Stimulated activated CD4-positive, alpha-beta T cell treated with anti-CD3 and anti-CD28 coated beads, Interleukin-12 subunit alpha, Interleukin-12 subunit beta, amount 100 ng/mL, for 4 hours (primary cell): Measurements from ENCODE around the gene E2F7.
"Not testable (repeated sequence)": the region's sequence is repeated elsewhere in the genome, so short reads cannot be mapped to it uniquely, and the experiment has no call there.

ENCODE experiments used
- DNase-seq: peaks from one replicate; pipeline ENCODE4 v3.0.0-alpha.2; 2020

Gene E2F7, protein sequence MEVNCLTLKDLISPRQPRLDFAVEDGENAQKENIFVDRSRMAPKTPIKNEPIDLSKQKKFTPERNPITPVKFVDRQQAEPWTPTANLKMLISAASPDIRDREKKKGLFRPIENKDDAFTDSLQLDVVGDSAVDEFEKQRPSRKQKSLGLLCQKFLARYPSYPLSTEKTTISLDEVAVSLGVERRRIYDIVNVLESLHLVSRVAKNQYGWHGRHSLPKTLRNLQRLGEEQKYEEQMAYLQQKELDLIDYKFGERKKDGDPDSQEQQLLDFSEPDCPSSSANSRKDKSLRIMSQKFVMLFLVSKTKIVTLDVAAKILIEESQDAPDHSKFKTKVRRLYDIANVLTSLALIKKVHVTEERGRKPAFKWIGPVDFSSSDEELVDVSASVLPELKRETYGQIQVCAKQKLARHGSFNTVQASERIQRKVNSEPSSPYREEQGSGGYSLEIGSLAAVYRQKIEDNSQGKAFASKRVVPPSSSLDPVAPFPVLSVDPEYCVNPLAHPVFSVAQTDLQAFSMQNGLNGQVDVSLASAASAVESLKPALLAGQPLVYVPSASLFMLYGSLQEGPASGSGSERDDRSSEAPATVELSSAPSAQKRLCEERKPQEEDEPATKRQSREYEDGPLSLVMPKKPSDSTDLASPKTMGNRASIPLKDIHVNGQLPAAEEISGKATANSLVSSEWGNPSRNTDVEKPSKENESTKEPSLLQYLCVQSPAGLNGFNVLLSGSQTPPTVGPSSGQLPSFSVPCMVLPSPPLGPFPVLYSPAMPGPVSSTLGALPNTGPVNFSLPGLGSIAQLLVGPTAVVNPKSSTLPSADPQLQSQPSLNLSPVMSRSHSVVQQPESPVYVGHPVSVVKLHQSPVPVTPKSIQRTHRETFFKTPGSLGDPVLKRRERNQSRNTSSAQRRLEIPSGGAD

DNA sequence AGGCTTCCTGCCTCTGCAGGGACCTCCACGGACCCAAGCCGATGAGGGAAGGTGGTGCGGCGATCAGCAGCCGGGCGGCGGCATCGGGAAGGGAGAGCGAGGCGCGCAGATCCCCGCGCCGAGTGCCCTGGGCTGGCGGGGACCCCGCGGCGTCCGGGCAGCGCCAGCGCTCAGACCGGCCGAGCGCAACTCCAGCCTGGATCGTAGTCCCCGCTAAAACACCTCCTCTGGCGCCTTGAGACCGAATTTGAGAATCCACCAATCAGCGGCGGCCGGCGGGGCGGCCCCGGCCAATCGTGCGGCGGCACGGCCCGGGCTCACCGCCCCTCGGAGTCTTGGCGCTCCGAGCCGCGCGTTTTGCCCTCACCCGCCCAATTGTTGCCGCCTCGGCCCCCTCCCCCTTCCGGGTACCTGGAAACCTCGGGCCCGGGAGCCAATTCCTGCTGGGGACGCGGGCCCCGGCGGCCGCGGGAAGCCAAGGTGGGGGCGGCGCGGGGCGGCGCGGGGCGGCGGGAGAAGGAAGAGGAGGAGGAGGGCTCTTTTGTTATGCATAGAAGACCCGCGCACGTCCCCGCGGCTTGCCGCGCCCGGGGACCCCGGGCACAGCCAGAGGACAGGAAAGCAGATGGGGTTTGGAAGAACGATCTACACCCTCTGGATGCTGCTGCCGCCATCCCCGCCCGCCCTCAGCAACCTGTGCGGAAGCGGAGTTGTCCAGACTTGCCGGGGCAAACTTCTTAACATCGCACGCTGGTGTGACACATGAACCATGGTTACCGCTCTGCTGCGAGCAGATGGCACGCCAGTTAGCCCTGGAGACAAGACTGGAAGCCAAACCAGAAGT, at the start of gene E2F7:
Gene E2F7, minus strand, starts transcription at position 209 of the 844 bp plus-strand sequence. CDS start 934 bp downstream, outside the sequence.
- peak; percentile 82 for DNase-seq

DNA sequence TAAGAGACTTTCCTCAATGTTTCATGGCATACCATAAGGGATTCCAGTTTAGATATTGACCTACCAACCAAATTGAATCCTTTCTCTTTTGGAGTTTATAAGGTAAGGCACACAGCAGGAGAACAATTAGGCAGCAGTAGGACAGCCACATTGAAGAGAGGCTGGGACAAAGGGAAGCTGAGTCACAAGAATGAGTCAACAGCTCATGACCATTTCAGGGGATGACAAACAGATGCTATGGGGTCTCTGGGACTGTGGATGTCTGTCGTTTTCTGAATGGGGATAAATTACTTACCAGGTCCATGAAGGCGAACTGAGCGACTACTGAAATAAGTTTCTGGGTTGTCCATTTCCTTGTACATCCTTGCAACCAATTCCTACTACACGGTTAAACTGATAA, 48.6 kb upstream of the E2F7 start:
- DNase-seq: no peak

DNA sequence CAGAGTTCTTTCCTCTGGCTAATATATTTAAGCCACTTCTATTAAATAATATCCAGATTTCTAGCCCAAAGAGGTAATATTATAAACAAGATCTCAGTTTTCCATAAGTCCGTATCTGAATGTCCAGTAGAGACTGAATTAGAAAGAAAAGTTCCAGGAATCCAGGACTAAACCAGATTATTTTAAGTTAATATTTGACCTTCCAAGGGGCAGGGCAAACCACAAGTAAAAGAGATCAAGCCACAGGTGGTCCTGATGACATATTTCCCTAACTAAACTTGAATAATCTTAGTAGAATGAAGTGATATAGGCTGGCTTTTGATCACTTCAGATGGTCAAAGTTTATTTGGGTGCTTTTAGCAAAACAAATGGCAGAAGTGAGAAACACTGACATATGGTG, 43.3 kb upstream of the E2F7 start:
- no peak for DNase-seq

DNA sequence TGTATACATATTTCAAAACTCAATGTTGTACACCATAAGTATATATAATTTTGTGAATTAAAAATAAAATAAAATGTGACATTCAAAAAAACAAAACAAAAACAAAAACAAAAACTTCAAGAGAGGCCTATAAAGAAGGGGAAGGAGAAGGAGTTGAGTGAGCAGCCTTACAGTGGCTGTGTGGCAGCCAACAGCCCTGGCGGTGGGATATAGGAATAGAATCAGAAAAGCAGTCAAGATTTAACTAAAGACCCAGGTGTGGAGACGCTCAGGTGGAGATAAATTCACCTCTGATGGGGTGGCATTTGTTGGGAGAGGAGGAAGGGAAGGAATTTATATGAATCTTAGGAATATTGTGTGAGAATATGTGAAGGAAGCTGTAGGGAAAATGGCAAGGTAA, 41.8 kb upstream of the E2F7 start:
- no peak for DNase-seq

DNA sequence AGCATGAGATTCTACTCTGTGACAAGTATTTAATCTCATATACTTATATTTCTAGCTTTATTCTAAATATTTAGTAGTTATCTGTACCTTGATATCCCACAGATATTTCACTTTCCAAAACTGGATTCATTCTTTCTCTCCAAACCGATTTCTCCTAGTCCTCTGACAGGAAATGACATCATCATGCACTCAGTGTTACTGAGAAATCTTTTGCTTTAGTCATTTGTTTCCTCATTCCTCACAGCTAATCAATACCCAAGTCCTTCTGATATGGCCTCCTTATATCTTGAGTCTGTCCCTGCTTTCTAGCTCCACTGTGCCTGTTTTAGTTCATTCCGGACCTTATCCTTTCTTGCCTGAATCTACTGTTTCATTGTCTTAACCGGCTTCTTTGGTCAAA, 39.4 kb upstream of the E2F7 start:
- no peak for DNase-seq

DNA sequence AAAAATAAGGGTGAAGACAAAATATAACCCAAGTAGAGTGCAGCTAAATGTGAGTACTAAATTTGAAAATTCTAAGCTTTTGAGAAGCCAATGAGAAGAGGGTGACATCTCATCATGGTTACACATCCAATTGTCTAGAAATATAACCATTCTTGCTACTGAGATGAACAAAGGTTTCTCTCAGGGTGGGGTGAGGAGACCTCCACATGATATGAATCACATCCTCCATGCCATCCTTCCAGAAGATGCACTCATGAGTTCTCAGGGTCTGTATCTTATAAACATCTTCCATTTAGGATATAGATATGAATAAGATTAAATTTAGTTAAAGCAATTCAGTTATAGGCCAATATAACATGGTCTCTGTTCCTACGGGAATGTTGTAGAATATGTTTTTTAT, 38.9 kb upstream of the E2F7 start:
- DNase-seq: no peak

DNA sequence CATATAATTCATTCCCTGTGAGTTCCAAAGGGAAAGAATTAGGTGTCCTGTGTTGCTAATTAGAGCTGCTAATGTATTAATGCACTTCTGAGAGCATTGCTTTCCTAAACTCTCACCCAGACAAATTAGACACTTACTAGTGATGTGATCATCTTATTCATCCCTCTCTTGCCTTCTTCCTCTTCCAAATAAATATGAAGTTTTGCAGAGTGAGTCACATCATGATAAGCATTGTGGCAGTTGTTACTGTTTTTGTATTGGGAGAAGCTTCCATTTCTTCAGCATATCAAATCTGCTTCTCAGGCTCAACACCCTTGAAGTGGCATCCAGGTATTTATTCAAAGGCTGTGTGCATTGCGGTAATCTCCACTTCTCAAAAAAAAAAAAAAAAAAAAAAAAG, 37.3 kb upstream of the E2F7 start:
- DNase-seq: no peak

DNA sequence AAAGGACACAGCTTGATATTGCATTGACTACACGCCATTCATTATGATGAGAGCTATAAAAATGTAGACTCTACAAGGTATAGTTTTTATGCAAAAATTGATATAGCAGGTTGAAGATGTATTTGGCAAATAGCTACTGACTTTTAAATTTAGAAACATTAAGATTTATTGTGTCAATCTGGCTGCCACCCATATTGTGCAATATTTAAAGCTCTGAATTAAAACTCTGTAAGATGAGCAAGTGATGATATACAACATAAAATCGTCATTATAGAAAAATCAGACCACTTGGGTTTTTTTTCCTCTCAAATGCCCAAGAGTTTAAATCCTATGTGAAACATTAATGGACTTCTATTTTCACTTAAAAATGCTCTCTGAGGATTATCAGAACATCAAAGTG, 36.8 kb upstream of the E2F7 start:
- no peak for DNase-seq

DNA sequence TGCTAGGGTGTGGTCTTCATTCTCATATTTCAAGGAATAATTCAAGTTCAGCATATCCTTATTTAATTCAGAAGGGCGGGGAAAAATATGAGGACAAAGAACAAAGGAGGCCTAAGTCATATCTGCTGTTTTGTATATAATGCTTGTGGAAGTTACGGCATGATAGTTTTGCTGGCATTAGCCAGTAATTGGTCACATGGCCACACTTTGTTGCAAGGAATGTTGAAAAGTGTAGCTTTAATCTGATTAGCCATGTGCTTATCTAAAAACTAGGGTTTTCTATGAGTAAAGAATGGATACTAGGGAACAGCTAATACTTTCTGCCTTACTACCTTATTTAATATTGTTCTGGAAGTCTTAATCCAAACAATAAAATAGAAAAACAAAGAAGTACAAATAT, 34.4 kb upstream of the E2F7 start:
- no peak for DNase-seq

DNA sequence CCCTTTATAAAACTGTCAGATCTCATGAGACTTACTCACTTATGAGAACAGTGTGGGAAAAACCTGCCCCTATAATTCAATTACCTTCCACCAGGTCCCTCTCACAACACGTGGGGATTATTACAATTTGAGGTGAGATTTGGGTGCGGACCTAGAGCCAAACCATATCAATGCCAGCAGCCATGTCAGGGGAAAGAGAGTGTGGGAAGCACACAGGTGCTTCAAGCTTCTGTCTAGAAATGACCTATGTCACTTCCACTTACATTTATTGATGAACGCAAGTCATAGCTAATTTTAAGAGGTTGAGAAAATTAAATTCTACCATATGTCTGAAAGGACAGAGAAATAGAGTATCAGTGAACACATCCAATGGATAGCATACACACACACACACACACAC, 32.5 kb upstream of the E2F7 start:
- no peak for DNase-seq

DNA sequence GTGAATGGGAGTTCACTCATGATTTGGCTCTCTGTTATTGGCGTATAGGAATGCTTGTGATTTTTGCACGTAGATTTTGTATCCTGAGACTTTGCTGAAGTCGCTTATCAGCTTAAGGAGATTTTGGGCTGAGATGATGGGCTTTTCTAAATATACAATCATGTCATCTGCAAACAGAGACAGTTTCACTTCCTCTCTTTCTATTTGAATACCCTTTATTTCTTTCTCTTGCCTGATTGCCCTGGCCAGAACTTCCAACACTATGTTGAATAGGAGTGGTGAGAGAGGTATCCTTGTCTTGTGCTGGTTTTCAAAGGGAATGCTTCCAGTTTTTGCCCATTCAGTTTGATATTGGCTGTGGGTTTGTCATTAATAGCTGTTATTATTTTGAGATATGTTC, 26.9 kb upstream of the E2F7 start:
- DNase-seq: not testable (repeated sequence)

DNA sequence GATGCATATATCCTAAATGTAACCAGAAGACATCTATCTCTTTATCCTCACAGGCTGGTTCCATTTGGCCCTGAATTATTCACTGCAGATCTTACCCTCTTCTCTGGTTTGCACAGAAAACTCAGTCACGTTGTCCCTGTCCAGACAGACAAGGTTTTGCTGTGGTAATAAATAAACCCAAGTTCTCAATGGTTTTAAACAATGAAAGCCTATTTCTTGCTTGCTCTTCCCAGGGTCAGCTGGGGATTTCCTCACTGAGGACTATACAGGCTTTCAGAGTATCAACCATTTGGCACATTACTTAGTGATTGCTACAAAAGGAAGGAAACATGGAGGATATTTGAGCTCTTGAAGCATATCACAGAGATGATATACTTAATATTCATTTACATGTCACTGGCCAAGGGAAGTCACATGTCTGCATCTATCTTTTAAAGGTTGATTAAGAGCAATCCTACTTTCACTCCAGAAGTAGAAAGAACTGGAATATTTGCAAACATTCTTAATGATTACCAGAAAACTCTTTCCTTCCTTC, 24.4 kb upstream of the E2F7 start:
- DNase-seq: no peak

DNA sequence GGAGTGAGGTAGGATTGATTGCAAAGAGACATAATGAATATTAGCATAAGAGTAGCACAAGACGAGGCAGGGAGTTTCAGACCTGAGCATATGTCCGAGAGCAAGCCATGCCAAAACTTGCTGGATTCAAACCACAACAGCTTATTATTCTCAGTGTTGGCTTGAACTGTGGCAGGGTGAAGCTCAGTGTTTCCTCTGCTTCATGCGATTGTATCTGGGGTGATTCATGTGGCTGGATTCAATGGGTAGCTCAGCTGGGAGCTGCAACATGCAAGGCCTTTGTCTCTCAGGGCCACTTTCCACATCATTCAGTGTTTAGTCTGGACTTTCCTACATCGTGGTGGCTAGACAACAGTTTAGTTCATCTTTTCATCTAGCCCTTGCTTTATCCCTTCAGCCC, 22.1 kb upstream of the E2F7 start:
- no peak for DNase-seq

DNA sequence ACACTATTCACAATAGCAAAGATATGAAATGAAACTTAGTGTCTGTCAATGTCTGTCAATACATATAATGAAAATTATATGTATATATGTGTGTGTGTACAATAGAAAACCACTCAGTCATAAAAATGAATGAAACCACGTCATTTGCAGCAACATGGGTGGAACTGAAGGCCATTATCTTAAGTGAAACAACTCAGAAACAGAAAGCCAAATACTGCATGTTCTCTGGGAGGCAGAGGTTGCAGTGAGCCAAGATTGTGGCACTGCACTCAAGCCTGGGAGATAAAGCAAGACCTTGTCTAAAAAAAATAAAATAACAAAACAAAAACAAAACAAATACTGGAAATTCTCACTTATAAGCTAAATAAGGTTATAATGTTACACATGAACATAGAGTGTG, 16.7 kb upstream of the E2F7 start:
- no peak for DNase-seq

DNA sequence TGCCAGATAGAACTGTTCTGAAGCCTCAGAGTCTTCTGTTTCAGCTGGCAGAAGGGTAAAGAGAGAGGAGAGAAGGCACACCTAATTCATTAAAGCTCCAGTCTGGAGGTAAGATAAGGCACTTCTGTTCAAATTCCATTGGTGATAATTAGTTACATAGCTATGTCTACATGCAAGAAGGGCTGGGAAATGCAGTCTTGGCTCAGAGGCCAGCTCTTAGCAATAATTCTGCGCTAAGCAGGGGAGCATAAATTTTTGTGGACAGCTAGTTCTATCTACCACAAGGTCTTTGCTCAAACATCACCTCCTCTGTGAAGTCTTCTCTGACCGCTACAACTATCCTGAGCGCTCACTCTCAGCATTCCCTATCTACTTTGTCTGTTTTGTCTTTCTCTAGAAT, 14.3 kb upstream of the E2F7 start:
- DNase-seq: no peak

DNA sequence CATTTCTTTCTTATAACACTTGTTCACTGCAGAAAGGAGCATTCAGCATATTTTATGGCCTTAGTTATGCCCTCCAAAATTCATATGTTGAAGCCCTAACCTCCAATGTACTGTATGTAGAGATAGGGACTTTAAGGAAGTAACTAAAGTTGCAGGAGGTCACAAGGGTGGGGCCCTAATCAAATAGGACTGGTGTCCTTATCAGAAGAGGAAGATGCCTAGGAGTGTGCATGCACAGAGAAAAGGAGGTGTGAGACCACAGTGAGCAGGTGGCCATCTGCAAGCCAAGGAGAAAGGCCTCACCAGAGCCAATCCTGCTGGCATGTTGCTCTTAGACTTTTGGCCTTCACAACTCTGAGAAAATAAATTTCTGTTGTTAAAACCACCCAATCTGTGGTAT, 12.9 kb upstream of the E2F7 start:
- DNase-seq: no peak

DNA sequence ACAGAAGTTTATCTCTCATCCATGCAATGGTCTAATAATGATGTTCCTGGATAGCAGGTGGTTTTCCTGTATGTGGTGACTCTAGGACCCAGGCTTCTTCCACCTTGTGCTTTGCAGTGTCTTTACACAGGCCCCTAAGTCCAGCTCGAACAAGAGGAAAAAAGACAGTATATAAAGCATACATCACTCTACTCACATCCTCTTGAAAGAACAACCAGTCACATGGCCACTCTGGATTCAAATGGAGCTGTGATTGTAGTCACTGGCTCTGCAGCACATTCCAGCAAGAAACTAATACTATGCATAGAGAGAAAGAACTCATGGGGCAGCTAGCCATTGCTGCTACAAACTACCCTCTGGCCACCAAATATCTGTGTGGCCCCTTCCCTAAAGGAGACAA, 11.5 kb upstream of the E2F7 start:
- no peak for DNase-seq

DNA sequence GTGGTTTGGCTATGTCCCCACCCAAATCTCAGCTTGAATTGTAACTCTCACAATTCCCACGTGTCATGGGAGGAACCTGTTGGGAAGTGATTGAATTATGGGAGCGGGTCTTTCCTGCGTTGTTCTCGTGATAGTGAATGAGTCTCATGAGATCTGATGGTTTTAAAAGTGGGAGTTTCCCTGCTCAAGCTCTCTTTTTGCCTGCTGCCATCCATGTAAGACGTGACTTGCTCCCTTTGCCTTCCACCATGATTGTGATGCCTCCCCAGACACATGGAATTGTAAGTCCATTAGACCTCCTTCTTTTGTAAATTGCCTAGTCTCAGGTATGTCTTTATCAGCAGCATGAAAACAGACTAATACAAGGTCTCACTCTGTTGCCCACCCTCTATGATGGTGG, 8.5 kb upstream of the E2F7 start:
- DNase-seq: not testable (repeated sequence)

DNA sequence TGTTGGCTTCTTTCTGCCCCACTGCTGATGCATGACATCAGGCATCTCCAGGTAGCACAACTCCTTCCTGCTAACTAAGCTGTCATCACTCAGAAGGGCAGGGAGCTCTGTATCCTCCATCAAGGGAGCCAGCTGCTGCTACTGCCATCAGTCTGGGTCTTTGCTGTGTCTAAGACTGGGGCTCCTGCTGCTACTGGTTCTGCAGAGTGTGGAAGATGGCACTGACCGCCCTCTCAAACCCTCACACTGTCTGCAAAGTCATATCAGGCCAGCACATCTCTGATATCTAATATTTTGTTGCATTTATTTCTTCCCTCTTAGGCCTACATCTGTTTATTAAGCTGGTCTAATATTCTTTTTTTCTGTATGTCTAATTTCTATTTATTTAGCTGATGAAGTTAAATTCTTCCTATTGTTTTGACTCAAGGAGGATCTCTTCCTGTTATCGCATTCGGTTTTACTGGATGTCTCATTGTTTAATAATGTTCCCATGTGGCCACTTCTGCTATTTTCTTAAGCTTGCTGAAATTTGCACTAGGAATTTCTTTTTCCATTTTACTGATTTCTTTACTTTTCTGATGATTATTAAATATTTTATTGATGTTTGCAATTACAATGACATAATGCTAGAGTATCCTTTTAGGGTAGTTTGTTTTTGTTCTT, 7.6 kb upstream of the E2F7 start:
- no peak for DNase-seq

DNA sequence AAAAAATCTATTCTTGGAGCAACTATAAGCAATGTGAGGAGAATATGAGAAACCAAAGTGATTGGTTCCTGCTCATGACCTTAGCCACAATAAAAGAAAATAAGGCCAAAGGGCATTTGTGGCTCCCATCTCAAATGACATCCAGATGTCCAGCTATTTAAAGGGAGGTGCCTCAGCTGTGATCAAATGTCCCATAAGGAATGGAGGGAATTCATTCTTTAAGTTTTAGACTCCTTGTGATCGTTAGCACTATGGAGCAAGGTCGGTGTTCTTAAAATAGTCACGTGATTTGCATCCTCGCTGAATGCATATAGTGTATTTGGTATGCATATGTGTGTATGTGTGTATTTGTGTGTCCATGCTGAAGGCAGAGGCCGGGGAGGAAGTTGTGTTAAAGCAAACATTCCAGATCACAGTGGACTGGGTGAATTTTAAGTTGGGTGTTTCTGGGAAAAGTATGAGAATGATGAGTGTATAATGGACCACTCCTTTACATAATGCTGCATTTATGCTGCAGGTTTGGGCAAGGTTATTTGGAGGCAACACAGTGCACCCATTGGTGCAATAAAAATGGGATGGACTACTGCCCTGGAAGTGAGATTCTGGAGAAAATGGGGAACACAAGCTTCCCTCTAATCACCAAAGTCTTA, 5.6 kb upstream of the E2F7 start:
- DNase-seq: no peak

DNA sequence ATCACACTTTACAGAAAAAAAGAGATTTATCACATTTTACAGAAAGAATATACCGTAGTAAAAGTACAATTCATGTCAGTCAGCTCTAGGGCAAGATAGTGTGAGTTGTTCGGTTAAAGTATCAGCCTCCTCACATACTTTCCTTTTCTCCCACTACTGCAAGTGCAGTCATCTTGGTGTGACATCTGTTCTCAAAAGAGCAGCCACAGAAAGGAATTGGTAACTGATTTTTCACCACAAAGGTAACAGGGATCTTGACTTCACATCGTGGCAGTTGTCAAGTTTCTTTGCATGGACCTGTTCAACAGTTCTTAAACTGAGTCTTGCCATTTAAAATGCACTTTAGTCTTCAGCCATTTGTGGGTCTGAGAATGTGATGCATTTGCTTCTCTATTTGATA, 5.0 kb upstream of the E2F7 start:
- DNase-seq: no peak

DNA sequence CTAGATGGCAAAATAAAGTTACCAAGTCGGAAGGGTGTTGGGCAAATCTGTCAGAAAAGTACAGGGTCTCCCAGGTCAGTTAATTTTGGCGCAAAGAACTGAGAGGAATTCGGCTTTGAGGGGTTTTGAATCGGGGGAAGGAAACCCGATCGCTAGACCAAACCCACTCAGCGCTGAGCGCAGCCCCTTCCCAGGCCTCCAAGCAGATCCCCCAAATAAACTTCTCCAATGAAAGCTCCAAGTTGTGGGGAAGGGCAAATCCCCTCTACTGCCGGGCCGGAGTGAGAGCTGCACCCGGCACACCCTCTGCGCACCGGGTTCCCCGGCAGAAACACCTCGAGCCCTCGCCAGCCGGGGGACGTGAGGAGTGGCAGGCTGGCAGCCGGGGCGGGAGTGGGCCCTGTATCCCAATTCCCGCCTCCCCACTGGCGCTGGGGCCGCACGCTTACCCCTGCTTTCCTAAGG, 441 bp downstream of the E2F7 start:
- DNase-seq: no peak
